Measurements from ENCODE around the gene YIPF1.

GRCh38 chr1:53896635-53897229 lies 7.1 kb upstream of the YIPF1 start:
- TF ChIP-seq CTCF (IDR thresholded peaks at IDR 0.05) (no peak), POLR2A (IDR thresholded peaks at IDR 0.05) (no peak)

Measured in adrenal gland (tissue), 5 donors.